Measurements from ENCODE around the gene CCR6.

Gene CCR6

GRCh38 chr6:167091026-167091804 is 31.7 kb upstream of the CCR6 start:
- peaks cover 0 to 3% of the 10 kb centered on the region in 2 donors for H3K9me3 ChIP-seq (ENCODE audit: control insufficient read depth in 1 of 2, low read length in 2 of 2)
- H3K4me3 ChIP-seq (ENCODE audit: low read depth in 1 of 2, low read length in 2 of 2) = no peak overlapping the region
- H3K36me3 ChIP-seq (ENCODE audit: control insufficient read depth in 1 of 2, insufficient read depth in 2 of 2, low read length in 2 of 2) = no peaks in the 10 kb centered on the region
- no peak overlapping the region for H3K27ac ChIP-seq (ENCODE audit: low read depth, low read length)
- H3K4me1 ChIP-seq (ENCODE audit: control insufficient read depth in 1 of 2, insufficient read depth in 2 of 2, low read length in 2 of 2) = peaks cover 6 to 32% of the 10 kb centered on the region in 2 donors
- no peaks in the 10 kb centered on the region for H3K27me3 ChIP-seq (ENCODE audit: control insufficient read depth in 1 of 2, insufficient read depth in 2 of 2, low read length in 2 of 2)
- no peak overlapping the region for H3K9ac ChIP-seq (ENCODE audit: low read depth in 1 of 2, low read length in 2 of 2)

- Histone ChIP-seq H3K36me3 (ENCODE audit: control insufficient read depth in 1 of 2, insufficient read depth in 2 of 2, low read length in 2 of 2) (no peaks in the 10 kb centered on the region), H3K27ac (ENCODE audit: low read depth, low read length) (no peak overlapping the region), H3K27me3 (ENCODE audit: control insufficient read depth in 1 of 2, insufficient read depth in 2 of 2, low read length in 2 of 2) (no peaks in the 10 kb centered on the region), H3K4me1 (ENCODE audit: control insufficient read depth in 1 of 2, insufficient read depth in 2 of 2, low read length in 2 of 2) (peaks cover 6 to 32% of the 10 kb centered on the region in 2 donors), H3K9ac (ENCODE audit: low read depth in 1 of 2, low read length in 2 of 2) (no peak overlapping the region), H3K4me3 (ENCODE audit: low read depth in 1 of 2, low read length in 2 of 2) (no peak overlapping the region), H3K9me3 (ENCODE audit: control insufficient read depth in 1 of 2, low read length in 2 of 2) (peaks cover 0 to 2% of the 10 kb centered on the region in 2 donors)
Measured at GRCh38 chr6:167091805-167092107, 31.1 kb upstream of the CCR6 start.

GRCh38 chr6:167092672-167093339 is 30.1 kb upstream of the CCR6 start:
- no peak overlapping the region for H3K9ac ChIP-seq (ENCODE audit: low read depth in 1 of 2, low read length in 2 of 2)
- H3K4me1 ChIP-seq (ENCODE audit: control insufficient read depth in 1 of 2, insufficient read depth in 2 of 2, low read length in 2 of 2) = peaks cover 6 to 32% of the 10 kb centered on the region in 2 donors
- no peaks in the 10 kb centered on the region for H3K27me3 ChIP-seq (ENCODE audit: control insufficient read depth in 1 of 2, insufficient read depth in 2 of 2, low read length in 2 of 2)
- H3K4me3 ChIP-seq (ENCODE audit: low read depth in 1 of 2, low read length in 2 of 2) = no peak overlapping the region
- H3K36me3 ChIP-seq (ENCODE audit: control insufficient read depth in 1 of 2, insufficient read depth in 2 of 2, low read length in 2 of 2) = no peaks in the 10 kb centered on the region
- H3K27ac ChIP-seq (ENCODE audit: low read depth, low read length) = no peak overlapping the region
- H3K9me3 ChIP-seq (ENCODE audit: control insufficient read depth in 1 of 2, low read length in 2 of 2) = no peaks in the 10 kb centered on the region

GRCh38 chr6:167093406-167093921 is 29.4 kb upstream of the CCR6 start:
- H3K27ac ChIP-seq (ENCODE audit: low read depth, low read length) = peak overlapping the region; percentile 36
- peak overlapping the region in 1 of 2 donors; percentile 58 for H3K4me3 ChIP-seq (ENCODE audit: low read depth in 1 of 2, low read length in 2 of 2)

GRCh38 chr6:167093922-167094432 is 28.9 kb upstream of the CCR6 start:
- peak overlapping the region; percentile 36 for H3K27ac ChIP-seq (ENCODE audit: low read depth, low read length)
- no peaks in the 10 kb centered on the region for H3K27me3 ChIP-seq (ENCODE audit: control insufficient read depth in 1 of 2, insufficient read depth in 2 of 2, low read length in 2 of 2)
- H3K9me3 ChIP-seq (ENCODE audit: control insufficient read depth in 1 of 2, low read length in 2 of 2) = no peaks in the 10 kb centered on the region
- peak overlapping the region; percentile 4 to 58 for H3K4me3 ChIP-seq (ENCODE audit: low read depth in 1 of 2, low read length in 2 of 2)
- H3K4me1 ChIP-seq (ENCODE audit: control insufficient read depth in 1 of 2, insufficient read depth in 2 of 2, low read length in 2 of 2) = peaks cover 6 to 32% of the 10 kb centered on the region in 2 donors
- peak overlapping the region; percentile 35 to 47 for H3K9ac ChIP-seq (ENCODE audit: low read depth in 1 of 2, low read length in 2 of 2)
- no peaks in the 10 kb centered on the region for H3K36me3 ChIP-seq (ENCODE audit: control insufficient read depth in 1 of 2, insufficient read depth in 2 of 2, low read length in 2 of 2)

More at GRCh38 chr6:167093406-167093921, 29.4 kb upstream of the CCR6 start:
- Histone ChIP-seq H3K4me1 (ENCODE audit: control insufficient read depth in 1 of 2, insufficient read depth in 2 of 2, low read length in 2 of 2) (peaks cover 6 to 32% of the 10 kb centered on the region in 2 donors), H3K9ac (ENCODE audit: low read depth in 1 of 2, low read length in 2 of 2) (peak overlapping the region; percentile 35 to 47), H3K27me3 (ENCODE audit: control insufficient read depth in 1 of 2, insufficient read depth in 2 of 2, low read length in 2 of 2) (no peaks in the 10 kb centered on the region), H3K9me3 (ENCODE audit: control insufficient read depth in 1 of 2, low read length in 2 of 2) (no peaks in the 10 kb centered on the region), H3K36me3 (ENCODE audit: control insufficient read depth in 1 of 2, insufficient read depth in 2 of 2, low read length in 2 of 2) (no peaks in the 10 kb centered on the region)

GRCh38 chr6:167094436-167094819 is 28.5 kb upstream of the CCR6 start:
- Histone ChIP-seq H3K9me3 (ENCODE audit: control insufficient read depth in 1 of 2, low read length in 2 of 2) (no peaks in the 10 kb centered on the region), H3K4me3 (ENCODE audit: low read depth in 1 of 2, low read length in 2 of 2) (peak overlapping the region; percentile 4 to 58), H3K27me3 (ENCODE audit: control insufficient read depth in 1 of 2, insufficient read depth in 2 of 2, low read length in 2 of 2) (no peaks in the 10 kb centered on the region), H3K27ac (ENCODE audit: low read depth, low read length) (no peak overlapping the region), H3K36me3 (ENCODE audit: control insufficient read depth in 1 of 2, insufficient read depth in 2 of 2, low read length in 2 of 2) (no peaks in the 10 kb centered on the region), H3K9ac (ENCODE audit: low read depth in 1 of 2, low read length in 2 of 2) (peak overlapping the region in 1 of 2 donors; percentile 33), H3K4me1 (ENCODE audit: control insufficient read depth in 1 of 2, insufficient read depth in 2 of 2, low read length in 2 of 2) (peaks cover 6 to 32% of the 10 kb centered on the region in 2 donors)

GRCh38 chr6:167094820-167095637 is 27.9 kb upstream of the CCR6 start:
- H3K27me3 ChIP-seq (ENCODE audit: control insufficient read depth in 1 of 2, insufficient read depth in 2 of 2, low read length in 2 of 2) = no peaks in the 10 kb centered on the region

GRCh38 chr6:167095888-167096287 is 27.0 kb upstream of the CCR6 start:
- no peaks in the 10 kb centered on the region for H3K36me3 ChIP-seq (ENCODE audit: control insufficient read depth in 1 of 2, insufficient read depth in 2 of 2, low read length in 2 of 2)
- peaks cover 6 to 32% of the 10 kb centered on the region in 2 donors for H3K4me1 ChIP-seq (ENCODE audit: control insufficient read depth in 1 of 2, insufficient read depth in 2 of 2, low read length in 2 of 2)
- H3K27me3 ChIP-seq (ENCODE audit: control insufficient read depth in 1 of 2, insufficient read depth in 2 of 2, low read length in 2 of 2) = no peaks in the 10 kb centered on the region
- no peak overlapping the region for H3K9ac ChIP-seq (ENCODE audit: low read depth in 1 of 2, low read length in 2 of 2)
- no peak overlapping the region for H3K4me3 ChIP-seq (ENCODE audit: low read depth in 1 of 2, low read length in 2 of 2)
- H3K27ac ChIP-seq (ENCODE audit: low read depth, low read length) = no peak overlapping the region
- no peaks in the 10 kb centered on the region for H3K9me3 ChIP-seq (ENCODE audit: control insufficient read depth in 1 of 2, low read length in 2 of 2)

More at GRCh38 chr6:167094820-167095637, 27.9 kb upstream of the CCR6 start:
- Histone ChIP-seq H3K4me1 (ENCODE audit: control insufficient read depth in 1 of 2, insufficient read depth in 2 of 2, low read length in 2 of 2) (peaks cover 6 to 32% of the 10 kb centered on the region in 2 donors), H3K4me3 (ENCODE audit: low read depth in 1 of 2, low read length in 2 of 2) (peak overlapping the region in 1 of 2 donors; percentile 4), H3K9me3 (ENCODE audit: control insufficient read depth in 1 of 2, low read length in 2 of 2) (no peaks in the 10 kb centered on the region), H3K36me3 (ENCODE audit: control insufficient read depth in 1 of 2, insufficient read depth in 2 of 2, low read length in 2 of 2) (no peaks in the 10 kb centered on the region), H3K27ac (ENCODE audit: low read depth, low read length) (no peak overlapping the region), H3K9ac (ENCODE audit: low read depth in 1 of 2, low read length in 2 of 2) (no peak overlapping the region)

GRCh38 chr6:167096991-167097390 is 25.9 kb upstream of the CCR6 start:
- Histone ChIP-seq H3K4me3 (ENCODE audit: low read depth in 1 of 2, low read length in 2 of 2) (no peak overlapping the region), H3K4me1 (ENCODE audit: control insufficient read depth in 1 of 2, insufficient read depth in 2 of 2, low read length in 2 of 2) (peaks cover 6 to 30% of the 10 kb centered on the region in 2 donors), H3K36me3 (ENCODE audit: control insufficient read depth in 1 of 2, insufficient read depth in 2 of 2, low read length in 2 of 2) (no peaks in the 10 kb centered on the region), H3K9ac (ENCODE audit: low read depth in 1 of 2, low read length in 2 of 2) (no peak overlapping the region), H3K27me3 (ENCODE audit: control insufficient read depth in 1 of 2, insufficient read depth in 2 of 2, low read length in 2 of 2) (no peaks in the 10 kb centered on the region), H3K9me3 (ENCODE audit: control insufficient read depth in 1 of 2, low read length in 2 of 2) (no peaks in the 10 kb centered on the region), H3K27ac (ENCODE audit: low read depth, low read length) (no peak overlapping the region)
